ENCODE results near the gene GRM8.

- no peak for TF ChIP-seq FOXK1 (CRISPR knock-in tag; IDR thresholded peaks at IDR 0.05; ENCODE audit: borderline replicate concordance)
- TF ChIP-seq PRDM10 (IDR thresholded peaks at IDR 0.05; ENCODE audit: partially characterized antibody): no peak
- TF ChIP-seq E2F6 (IDR thresholded peaks at IDR 0.05; ENCODE audit: borderline replicate concordance in 1 of 2, extremely low read depth in 1 of 2, insufficient read depth in 1 of 2, insufficient read length in 1 of 2, low read depth in 1 of 2, low read length in 1 of 2, poor library complexity in 1 of 2, severe bottlenecking in 1 of 2): no peak
- no peak for TF ChIP-seq IRF2 (CRISPR knock-in tag; IDR thresholded peaks at IDR 0.05)
- TF ChIP-seq ETV6 (IDR thresholded peaks at IDR 0.05; ENCODE audit: borderline replicate concordance in 1 of 2, low read depth in 2 of 2, low read length in 1 of 2): no peak
- TF ChIP-seq ETV6 (CRISPR knock-in tag; IDR thresholded peaks at IDR 0.05; ENCODE audit: borderline replicate concordance): no peak
- no peak for TF ChIP-seq FIP1L1 (IDR thresholded peaks at IDR 0.05; ENCODE audit: low read depth, low read length, poor library complexity, severe bottlenecking)
- TF ChIP-seq POLR2AphosphoS5 (IDR thresholded peaks at IDR 0.05; ENCODE audit: control insufficient read depth, insufficient read depth, low read depth, low read length): no peak
- TF ChIP-seq JUNB (CRISPR knock-in tag; conservative IDR thresholded peaks at IDR 0.05): no peak
- no peak for TF ChIP-seq SRSF1 (IDR thresholded peaks at IDR 0.05; ENCODE audit: low read depth, low read length)
These were observed 17.4 kb upstream of the GRM8 start for GRCh38 chr7:127270093-127270492.

Measured in K562 (cell line).